COR-L47 (cell line): ENCODE results near the gene ATP6V0E2.

ENCODE experiments used
- DNase-seq: peaks from one replicate; lab custom pipeline; 2025; lab: John Stamatoyannopoulos, UW

Gene ATP6V0E2

DNA sequence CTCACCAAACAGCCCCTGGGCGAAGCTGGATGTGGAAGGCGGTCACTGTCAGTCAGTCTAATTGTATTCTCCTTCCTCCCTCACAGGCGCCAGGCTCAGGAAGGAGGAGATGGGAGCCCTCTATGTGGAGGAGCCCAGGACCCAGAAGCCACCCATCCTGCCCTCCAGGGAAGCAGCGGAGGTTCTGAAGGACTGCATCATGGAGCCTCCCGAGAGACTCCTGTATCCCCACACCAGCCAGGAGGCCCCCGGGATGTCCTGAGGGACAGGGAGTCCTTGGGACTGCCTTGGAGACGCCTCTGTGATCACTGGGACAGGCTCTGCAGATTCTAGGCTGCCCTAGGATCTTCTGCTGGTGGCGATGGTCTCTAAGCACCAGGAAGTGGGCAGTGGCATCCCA is 9.7 kb upstream of the ATP6V0E2 start:
- no peak for DNase-seq

DNA sequence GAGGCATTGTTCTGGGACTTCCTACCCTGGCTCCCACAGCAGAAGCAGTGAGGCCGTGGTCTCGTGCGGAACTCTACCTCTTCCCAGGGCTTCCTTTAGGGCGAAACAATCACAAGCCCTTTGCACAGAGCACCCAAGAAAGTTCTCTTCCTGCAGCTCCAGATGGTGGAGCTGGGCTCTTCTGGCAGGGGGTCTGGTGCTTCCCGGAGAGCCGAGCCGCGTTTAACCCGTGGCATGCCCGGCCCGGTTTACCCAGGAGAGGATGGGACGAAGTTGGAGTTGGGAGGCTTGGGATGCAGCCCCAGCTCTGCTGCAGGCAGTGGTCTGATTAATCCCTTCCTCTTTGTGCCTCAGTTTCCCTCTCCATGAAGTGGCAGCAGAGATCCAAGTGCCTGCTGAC is 9.0 kb upstream of the ATP6V0E2 start:
- DNase-seq = no peak

DNA sequence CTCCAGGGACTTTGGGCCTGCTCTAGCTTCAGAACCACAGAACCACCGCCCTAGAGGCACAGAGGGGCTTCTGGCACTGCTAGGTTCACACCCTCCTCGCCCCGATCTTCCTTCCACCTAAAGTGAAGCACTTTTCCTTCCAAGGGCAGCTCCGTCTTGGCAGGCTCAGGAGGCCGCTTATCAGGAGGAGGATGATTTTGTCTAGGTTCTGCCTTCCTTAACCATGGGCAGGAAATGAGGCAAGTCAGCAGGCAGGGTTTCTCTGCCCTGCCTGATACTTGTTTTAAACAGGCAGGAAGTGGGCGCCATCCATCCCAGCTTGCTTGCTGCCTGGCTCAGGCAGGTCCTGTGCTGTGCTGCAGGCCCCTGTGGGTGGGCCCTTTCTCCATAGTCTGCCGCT is 8.3 kb upstream of the ATP6V0E2 start:
- DNase-seq = no peak

DNA sequence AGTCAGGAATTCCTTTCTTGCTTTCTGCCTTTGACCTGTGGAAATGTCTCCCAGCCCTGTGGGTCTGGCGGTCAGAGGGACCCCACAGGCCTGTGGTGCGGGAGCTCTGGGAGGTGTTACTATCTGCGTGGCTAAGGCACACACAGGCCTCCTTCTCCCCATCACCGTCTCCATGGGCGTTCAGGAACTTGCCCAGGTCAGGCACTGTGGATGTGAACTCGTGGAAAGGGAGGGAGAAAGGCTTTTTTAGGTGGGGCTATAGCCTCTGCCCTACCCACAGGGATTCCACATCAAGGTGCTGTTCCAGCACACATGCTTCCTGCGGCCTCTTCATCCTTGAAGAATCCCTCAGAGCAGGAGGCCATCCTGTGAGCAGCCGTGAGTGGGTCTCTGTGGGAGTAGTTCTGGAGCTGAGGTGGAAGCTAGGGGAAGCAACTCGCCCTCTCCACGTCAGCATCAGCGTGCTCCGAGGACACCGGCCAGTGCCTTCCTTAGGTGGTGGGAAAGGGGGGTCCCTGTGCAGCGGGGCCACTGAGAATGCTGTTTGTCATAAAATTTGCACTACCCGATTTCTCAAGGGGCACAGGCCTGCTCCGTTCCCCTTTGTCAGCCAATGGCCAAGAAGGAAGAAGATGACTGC is 7.5 kb upstream of the ATP6V0E2 start:
- no peak for DNase-seq

DNA sequence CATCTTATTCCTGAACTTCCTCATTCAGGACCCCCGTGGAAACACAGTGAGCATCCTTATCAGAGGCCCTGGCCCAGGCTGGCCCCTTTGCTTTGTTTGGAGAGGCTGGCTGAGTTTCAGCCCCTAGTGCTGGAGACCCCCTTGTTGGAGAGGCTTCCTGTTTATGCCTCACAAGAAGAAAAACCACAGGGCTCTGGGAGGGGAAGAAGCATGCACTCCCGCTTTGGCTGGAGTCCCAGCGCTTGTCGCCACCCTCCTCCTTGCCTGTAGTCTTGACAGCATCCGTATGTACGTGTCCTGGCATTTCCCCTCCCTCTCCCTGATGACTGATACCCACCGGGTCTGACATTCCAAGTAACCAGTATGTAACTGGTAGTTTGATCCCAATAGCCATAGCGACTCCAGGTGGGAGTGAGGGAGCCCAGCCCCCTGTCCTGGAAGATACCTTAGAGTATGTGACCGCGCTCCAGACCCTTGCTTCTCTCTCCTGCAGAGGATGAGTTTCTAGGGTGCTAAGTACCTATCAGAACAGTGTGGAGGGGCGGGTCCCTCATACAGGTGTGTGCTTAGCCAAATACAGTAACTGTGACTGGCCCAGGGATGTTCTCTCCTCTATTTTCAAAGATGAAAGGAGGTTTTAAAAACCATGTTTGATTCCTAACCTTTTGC is 6.9 kb upstream of the ATP6V0E2 start:
- DNase-seq = no peak

DNA sequence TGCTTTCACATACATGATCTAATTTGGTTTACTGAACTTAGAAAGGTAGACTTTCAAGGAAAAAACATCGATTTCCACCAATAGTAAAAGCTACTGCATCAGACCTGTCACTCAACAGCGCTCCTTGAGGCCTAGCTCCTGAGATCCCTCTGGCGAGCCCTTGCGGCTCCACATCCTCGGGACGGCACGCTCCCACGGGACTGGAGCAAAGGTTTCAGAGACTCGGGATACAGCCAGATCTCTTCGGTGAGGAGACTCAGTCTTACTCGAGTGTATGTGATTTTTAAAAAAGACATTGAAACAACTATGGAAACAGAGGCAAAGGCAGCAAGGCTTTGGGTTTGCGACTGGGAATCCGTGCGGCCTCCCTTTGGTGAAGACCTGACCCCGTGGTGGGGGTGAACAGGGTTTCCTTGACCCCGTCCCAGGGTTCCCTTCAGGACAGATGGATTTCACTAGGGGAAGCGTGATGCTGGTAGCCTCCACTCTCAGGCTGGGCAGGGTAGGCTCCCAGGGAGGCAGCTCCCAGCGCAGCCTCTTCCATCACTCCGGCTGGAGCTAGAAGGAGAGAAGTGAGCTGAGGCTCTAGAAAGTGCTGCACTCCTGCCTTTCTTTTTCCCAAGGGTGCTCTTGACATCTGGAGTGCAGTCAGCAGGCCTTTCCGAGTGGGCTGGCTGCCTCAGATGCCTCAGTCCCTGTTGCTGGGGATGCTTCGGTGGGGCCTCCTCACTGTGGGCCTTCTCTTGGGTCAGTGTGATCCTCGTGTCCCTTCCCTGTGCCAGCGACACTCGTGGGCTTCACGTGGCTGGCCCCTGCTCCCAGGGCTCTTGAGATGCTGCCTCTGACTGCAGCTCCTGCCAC is 5.8 kb upstream of the ATP6V0E2 start:
- no peak for DNase-seq

DNA sequence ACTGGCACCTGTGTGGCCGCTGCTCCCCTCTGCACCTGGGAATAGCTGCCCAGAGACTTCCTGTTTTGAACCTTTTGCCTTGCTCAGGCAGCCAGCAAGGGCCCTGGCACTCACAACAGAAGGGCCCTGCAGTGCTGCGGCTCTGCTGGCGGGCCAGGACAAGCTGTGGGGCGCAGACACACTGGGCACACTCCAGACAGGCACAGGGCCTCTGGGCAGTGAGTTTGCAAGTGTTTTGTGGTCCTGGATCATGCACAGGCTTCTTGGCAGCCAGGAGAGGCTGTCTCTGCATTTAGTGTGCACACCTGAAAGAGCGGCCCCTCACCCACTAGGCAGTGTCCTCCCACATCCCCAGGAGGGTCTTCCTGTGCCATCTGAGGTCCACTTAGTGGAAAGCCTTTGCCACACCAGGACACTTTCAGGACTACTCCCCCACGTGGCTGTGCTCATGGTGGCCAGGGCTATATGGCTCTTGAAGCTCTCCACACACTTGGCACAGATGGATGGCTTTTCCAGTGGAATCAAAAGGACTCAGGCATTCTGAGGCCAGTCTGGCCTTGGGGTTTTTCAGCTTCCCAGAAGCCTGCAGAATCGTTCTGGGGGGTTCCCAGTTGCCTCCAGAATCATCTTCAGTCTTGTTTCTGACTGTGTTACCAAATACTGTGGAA is 5.0 kb upstream of the ATP6V0E2 start:
- no peak for DNase-seq

DNA sequence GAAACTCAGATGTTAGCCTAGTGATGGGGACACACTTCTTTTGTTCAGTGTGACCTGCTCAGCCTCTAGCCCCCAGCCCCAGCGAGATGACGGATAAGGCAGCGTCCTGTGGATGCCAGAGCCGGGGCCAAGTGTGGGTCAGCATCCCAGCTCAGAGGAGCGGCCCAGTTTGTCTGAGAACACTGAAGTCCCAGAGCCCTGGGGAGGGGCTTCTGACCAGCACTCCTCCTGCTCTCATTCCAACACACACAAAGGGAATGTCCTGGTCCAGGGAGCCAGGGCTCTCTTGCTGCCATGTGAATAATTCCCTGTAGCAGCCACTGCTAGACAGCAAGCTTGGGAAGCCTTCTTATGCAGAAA is 4.5 kb upstream of the ATP6V0E2 start:
- no peak for DNase-seq

DNA sequence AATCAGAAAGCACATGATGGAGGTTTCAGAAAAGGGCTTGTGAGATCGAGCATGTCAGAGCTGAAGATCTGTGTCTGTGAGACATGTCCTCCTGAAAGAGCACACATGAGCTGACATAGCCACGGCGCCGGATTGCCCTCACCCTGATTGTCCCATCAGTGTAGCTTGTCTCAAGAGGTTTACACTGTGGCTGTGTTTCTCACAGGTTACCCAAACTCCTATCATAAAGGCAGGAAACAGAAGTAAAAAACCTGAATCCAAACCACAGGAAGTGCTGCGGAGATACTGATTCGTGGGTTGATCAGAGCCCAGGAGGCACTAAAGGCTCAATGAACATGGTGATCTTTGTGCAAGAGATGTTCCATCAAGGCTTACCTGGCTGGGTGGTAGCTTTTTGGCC is 3.9 kb upstream of the ATP6V0E2 start:
- no peak for DNase-seq

DNA sequence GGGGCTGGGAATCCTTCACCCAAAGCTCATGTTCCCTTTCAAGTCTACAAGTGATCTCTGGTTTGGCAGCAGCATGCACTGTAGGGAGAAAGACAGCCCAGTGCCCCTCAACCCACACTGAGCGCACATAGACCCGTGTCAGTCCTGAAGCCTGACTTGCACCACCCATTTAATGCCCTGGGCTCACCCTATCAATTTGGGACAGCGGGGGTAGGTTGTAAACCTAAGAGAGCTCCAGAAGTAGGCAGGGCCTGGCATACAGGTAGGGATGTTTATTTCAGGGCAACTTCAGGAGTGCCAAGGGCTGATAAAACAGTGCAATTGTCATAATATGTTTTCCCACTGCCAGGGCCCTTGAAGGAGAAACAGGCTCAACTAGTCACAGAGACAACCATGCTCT is 3.5 kb upstream of the ATP6V0E2 start:
- DNase-seq = no peak

DNA sequence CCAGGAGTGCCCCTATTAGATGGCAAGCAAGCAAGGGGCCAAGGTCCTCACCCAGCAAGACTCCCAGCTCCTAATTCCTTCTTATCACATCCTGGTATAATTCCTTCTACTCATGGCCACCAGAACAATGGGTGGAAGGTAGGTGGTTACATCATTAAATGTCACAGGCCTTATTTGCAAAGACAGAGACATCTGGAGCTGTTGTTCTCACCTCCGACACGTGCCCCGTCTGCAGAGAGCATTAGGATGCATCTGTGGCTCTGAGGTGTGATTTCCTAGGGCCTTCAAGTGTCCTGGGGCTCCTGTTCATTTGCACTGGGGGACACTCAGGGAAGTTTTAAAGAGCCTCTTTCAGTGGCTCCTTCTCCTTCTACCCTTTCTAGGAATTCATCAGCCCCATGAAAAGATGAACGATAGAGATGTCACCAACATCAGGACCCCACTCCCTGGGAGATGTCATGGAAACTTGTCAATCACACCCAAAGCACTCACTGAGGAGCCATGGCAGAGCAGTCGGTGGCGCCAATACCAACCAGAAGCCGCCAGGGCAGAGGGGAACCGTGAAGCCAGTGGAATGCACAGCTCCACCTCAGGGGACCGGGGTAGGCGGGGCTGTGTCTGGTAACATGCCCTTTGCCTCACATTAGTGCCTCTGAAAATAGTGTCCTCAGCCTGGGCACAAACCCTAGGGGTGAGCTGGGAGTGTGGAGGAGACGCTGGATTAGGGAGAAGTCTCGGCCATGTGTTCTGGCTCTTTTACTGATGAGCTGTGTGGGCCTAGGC is 2.9 kb upstream of the ATP6V0E2 start:
- no peak for DNase-seq

DNA sequence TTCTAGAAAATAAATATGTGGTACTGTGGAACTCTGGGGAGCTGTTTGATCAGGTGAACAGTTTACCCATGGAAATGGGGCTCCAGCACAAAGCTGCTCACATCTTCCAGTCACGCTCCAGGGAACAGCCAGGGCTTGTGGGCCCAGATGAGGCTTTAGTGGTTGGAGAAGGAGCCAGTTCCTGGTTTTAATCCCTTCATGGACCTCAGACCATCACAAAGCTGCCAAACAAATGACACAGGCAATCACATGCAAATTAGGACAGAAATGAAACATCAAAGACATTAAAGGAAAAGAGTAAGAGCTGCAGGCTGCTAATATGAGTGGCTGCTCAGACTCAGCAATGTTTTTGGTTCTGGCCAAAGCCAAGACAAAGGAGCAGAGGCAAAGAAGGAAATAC is 2.2 kb upstream of the ATP6V0E2 start:
- no peak for DNase-seq

DNA sequence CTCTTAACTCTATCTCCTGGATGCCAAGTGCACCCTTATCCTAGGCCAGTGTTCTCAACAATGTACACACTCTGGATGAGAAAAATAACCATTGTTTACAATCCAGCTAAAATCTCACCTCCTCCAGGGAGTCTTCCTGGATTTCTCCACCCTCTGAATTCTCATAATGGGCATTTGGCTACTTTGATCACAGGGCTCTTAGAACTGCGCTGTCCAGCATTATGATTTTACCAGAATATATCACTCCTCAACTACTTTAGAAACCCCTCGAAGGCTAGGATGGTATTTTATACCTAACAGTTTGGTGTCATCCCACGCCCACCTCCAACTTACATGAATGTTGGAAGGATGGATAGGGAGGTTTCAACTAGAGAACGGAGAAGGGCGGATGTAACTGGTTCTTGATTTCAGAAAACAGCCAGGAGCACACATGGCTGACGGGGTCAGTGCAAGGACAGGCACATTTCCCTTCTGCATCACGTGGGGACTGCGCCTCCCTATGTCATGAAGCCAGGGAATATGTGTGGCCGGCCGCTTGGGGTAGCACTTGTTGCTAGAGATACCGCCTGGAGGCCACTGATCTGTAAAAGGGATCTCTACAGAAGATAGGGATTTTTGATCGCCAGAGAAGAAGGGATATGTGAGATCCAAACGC is 1.2 kb upstream of the ATP6V0E2 start:
- peak; percentile 81 for DNase-seq

DNA sequence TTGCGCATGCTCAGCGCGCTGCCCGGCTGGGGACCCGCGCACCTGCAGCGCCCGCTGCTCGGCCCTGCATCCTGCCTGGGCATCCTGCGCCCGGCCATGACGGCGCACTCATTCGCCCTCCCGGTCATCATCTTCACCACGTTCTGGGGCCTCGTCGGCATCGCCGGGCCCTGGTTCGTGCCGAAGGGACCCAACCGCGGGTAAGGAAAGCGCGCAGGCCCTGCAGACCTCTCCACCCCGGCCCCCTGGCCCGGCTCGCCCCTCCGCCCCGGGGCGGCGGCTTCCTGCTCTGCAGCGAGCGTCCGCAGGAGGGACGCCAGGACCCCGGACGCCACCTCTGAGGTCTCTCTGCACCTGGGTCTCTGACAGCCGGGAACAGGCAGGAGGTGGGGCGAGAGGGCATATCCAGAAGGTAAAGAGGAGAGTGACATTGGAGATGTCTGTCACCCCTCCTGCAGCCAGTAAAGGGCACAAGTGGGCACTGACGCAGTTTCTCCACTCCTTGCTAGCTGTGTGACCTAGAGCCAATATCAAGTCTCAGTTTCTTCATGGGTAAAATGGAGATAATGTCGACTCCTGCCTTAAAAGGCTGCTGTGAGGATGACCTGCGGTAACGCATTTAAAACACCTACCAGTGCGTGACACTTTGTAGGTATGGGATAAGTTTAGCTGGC is 338 bp downstream of the ATP6V0E2 start:
- DNase-seq = no peak

DNA sequence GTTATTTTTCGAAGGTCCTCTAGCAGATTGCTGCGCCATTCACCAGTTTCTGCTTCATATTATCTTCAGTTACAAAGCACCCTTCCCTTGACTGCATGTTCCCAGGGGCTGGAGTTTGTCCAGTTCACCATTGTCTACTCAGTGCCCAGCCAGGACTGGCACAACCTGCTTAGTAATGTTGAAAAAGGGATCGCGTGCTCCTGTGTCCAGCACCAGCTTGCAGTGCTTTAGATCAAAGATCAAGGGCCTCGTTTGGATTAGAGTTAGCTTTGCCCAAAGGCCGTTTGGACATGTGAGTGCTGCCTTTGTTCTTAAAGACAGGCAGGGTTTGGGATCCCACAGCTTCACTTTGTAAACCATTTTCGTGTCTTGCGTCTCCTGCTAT is 867 bp downstream of the ATP6V0E2 start:
- DNase-seq = no peak

DNA sequence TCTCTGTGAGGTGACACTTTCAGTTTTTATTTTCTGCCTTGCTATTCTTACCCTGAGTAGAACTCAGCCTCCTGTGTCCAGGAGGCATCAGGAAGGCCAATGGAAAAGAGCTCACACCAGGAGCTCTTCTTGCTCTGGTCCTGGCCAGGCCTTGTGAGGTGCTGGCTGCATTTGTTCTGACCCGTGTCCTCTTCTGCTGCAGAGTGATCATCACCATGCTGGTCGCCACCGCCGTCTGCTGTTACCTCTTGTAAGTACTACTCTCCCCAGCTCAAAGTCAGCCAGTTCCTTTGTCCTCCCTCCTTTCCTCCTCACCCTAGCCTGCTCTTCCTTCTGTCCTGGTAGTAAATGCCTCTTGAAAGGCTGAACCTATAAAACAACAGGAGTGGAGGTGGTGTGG is 1.6 kb downstream of the ATP6V0E2 start:
- no peak for DNase-seq

DNA sequence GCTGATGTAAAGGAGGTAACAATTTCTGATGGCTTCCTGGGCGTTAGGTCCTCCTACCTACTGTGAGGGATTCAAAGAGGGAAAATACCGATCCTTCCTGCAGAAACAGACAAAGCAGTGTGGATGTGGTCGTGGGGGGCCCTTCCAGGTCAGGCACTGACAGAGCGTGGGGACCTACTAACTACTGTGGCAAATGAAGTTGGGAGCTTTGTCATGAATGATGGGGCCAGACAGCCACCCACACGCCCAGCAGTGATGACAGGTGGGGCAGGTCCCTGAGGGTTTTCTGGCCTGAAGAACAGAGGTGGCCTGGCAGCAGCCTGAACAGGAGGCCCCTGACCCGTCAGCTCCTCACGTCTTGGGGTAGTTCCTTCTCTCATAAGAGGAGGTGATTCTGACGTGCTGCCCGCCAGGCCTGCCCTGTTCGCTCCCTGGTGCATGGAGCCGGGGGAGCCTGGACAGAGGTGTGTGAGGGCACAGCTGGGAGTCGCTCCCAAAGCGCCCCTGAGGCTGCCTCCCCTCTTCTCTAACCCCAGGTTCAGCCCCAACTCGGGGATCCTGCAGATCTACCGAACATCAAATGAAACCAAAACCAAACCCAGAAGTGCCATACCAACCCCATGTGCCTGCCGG is 4.2 kb downstream of the ATP6V0E2 start:
- no peak for DNase-seq

DNA sequence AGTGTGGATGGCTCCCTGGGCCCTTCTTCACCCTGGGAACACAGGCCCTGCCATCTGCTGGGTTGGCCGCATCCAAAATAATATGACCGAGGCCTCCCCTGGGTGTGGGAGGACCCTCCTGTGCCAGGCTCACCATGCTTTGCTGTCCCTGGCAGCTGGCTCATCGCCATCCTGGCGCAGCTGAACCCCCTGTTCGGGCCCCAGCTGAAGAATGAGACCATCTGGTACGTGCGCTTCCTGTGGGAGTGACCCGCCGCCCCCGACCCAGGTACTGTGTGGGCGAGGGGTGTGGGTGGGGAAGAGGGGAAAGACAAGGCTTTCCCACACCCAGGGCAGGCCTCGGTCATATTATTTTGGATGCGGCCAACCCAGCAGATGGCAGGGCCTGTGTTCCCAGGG is 4.8 kb downstream of the ATP6V0E2 start:
- no peak for DNase-seq

DNA sequence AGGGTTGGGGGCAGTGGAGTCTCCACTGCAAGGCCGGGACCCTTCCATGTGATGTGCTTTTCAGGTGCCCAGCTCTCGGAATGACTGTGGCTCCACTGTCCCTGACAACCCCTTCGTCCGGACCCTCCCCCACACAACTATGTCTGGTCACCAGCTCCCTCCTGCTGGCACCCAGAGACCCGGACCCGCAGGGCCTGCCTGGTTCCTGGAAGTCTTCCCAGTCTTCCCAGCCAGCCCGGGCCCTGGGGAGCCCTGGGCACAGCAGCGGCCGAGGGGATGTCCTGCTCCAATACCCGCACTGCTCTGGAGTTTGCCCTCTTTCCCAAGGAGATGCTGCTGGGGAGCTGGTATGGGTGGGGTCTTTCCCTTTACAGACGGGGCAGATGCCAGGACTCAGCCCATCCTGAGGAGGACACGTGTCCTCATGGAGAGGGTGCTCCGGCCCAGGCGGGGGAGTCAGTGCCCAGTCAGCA is 5.5 kb downstream of the ATP6V0E2 start:
- DNase-seq = no peak
